ENCODE measurements around the gene TNRC6B. TPM values are rescaled to one million over a fixed set of nuclear protein-coding genes. Genes with fewer than 3 reads are reported as not detected.

The TNRC6B gene
- total and polyA plus RNA-seq, 7 donors: 0.60 to 51.8 (median 26.5) TPM

GRCh38 chr22:40323681-40324171, 146.0 kb downstream of the TNRC6B start:
- H3K27me3 ChIP-seq: no peaks in the 10 kb centered on the region
- no peak overlapping the region for H3K4me3 ChIP-seq
- peak in 3 of 4 donors; percentile 30 to 62 (median 47) for TF ChIP-seq POLR2AphosphoS5 (IDR thresholded peaks at IDR 0.05)
- TF ChIP-seq CTCF (IDR thresholded peaks at IDR 0.05): no peak
- TF ChIP-seq EP300 (IDR thresholded peaks at IDR 0.05): no peak
- DNase-seq: no peak
- H3K4me1 ChIP-seq: peaks cover 0 to 25% (median 15%) of the 10 kb centered on the region in 4 donors
- H3K27ac ChIP-seq: peak overlapping the region; percentile 5 to 72 (median 50)
- WGBS, 2 donors: 67 to 84% methylated on average over 8 of the region's 8 CpGs
- no peaks in the 10 kb centered on the region for H3K9me3 ChIP-seq
- intact Hi-C loops (cut with DNase I): no loop called here
- H3K36me3 ChIP-seq: peaks cover 13 to 45% (median 25%) of the 10 kb centered on the region in 4 donors

- Histone ChIP-seq H3K27me3 (no peaks in the 10 kb centered on the region), H3K4me3 (no peak overlapping the region), H3K36me3 (peaks cover 13 to 36% (median 25%) of the 10 kb centered on the region in 4 donors), H3K27ac (peak overlapping the region; percentile 5 to 72 (median 50)), H3K9me3 (no peaks in the 10 kb centered on the region), H3K4me1 (peaks cover 0 to 25% (median 15%) of the 10 kb centered on the region in 4 donors)
- intact Hi-C loops (cut with DNase I): no loop called here
- DNase-seq: no peak
- WGBS, 2 donors: 66 to 80% methylated on average over 19 of the region's 19 CpGs
- TF ChIP-seq POLR2AphosphoS5 (IDR thresholded peaks at IDR 0.05): peak in 2 of 4 donors; percentile 4 to 14
- TF ChIP-seq CTCF (IDR thresholded peaks at IDR 0.05): no peak
Measured at GRCh38 chr22:40324468-40325305, 147.0 kb downstream of the TNRC6B start.

GRCh38 chr22:40325315-40325714, 147.6 kb downstream of the TNRC6B start:
- Histone ChIP-seq H3K4me3 (no peak overlapping the region), H3K36me3 (peaks cover 13 to 33% (median 23%) of the 10 kb centered on the region in 4 donors), H3K9me3 (no peaks in the 10 kb centered on the region), H3K27ac (peak overlapping the region in 2 of 4 donors; percentile 17 to 72), H3K4me1 (peaks cover 0 to 25% (median 15%) of the 10 kb centered on the region in 4 donors), H3K27me3 (no peaks in the 10 kb centered on the region)
- WGBS, 2 donors: 82 to 94% methylated on average over 6 of the region's 6 CpGs
- intact Hi-C loops (cut with DNase I): no loop called here
- TF ChIP-seq POLR2AphosphoS5 (IDR thresholded peaks at IDR 0.05): no peak
- TF ChIP-seq CTCF (IDR thresholded peaks at IDR 0.05): no peak
- no peak for TF ChIP-seq EP300 (IDR thresholded peaks at IDR 0.05)
- no peak for TF ChIP-seq POLR2A (IDR thresholded peaks at IDR 0.05)
- DNase-seq: no peak

- no peaks in the 10 kb centered on the region for H3K9me3 ChIP-seq
- no peak overlapping the region for H3K4me3 ChIP-seq
- peak overlapping the region in 2 of 4 donors; percentile 24 to 31 for H3K27ac ChIP-seq
- DNase-seq: no peak
- peaks cover 1 to 17% (median 10%) of the 10 kb centered on the region in 4 donors for H3K36me3 ChIP-seq
- TF ChIP-seq CTCF (IDR thresholded peaks at IDR 0.05): no peak
- no peak for TF ChIP-seq EP300 (IDR thresholded peaks at IDR 0.05)
- TF ChIP-seq POLR2AphosphoS5 (IDR thresholded peaks at IDR 0.05): no peak
- TF ChIP-seq POLR2A (IDR thresholded peaks at IDR 0.05): no peak
- 62 to 71% methylated on average over 10 of the region's 10 CpGs for WGBS, 2 donors
- no peaks in the 10 kb centered on the region for H3K27me3 ChIP-seq
- peaks cover 0 to 30% (median 20%) of the 10 kb centered on the region in 4 donors for H3K4me1 ChIP-seq
- intact Hi-C loops (cut with DNase I): no loop called here
Measured at GRCh38 chr22:40326905-40327735, 149.4 kb downstream of the TNRC6B start.
